Right lobe of liver (tissue), 6 donors: ENCODE results near the gene DRD1. TPM values are rescaled to one million over a fixed set of nuclear protein-coding genes. Genes with fewer than 3 reads are reported as not detected.

Source experiments
- ATAC-seq, 4 donors: fragments of 200-7000 bp; cut with Tn5 transposase; one replicate each; pipeline ENCODE4 v1.9.1; 2020; ENCODE audit warnings: mild to moderate bottlenecking in 4 of 4, moderate library complexity in 4 of 4
- DNase-seq, 3 donors: peaks; one replicate each; pipeline ENCODE4 v3.0.0-alpha.2; 2020
- H3K27ac ChIP-seq, 3 donors: fragments of 200-600 bp; one replicate each; pipeline ENCODE4 v1.8.0; 2022
- H3K27me3 ChIP-seq, 2 donors: fragments of 200-600 bp; one replicate each; pipeline ENCODE4 v1.8.0; 2022
- H3K36me3 ChIP-seq, 4 donors: fragments of 200-600 bp; sonication (generic) in 1 of 4; one replicate each; pipeline versions ENCODE4 v1.5.1 to v1.8.0; 2017 to 2022; ENCODE audit warnings: control low read depth in 1 of 4
- H3K4me1 ChIP-seq, 4 donors: fragments of 200-600 bp; sonication (generic) in 1 of 4; one replicate each; pipeline versions ENCODE4 v1.5.1 to v1.8.0; 2017 to 2022; ENCODE audit warnings: control low read depth in 1 of 4
- H3K4me3 ChIP-seq, 3 donors: fragments of 200-600 bp; one replicate each; pipeline ENCODE4 v1.8.0; 2022
- H3K9me3 ChIP-seq, 4 donors: fragments of 200-600 bp; sonication (generic) in 1 of 4; one replicate each; pipeline versions ENCODE4 v1.5.1 to v1.8.0; 2017 to 2022; ENCODE audit warnings: control low read depth in 1 of 4
- CTCF ChIP-seq, 4 donors: fragments of 200-600 bp in 3 of 4; fragments of 450-650 bp in 1 of 4; IDR thresholded peaks; one replicate each; pipeline versions ENCODE4 v1.5.1 to v1.8.0; 2016 to 2022; ENCODE audit warnings: antibody characterized with exemption in 4 of 4, mild to moderate bottlenecking in 2 of 4
- POLR2A ChIP-seq: fragments of 450-650 bp; IDR thresholded peaks from one replicate; pipeline ENCODE4 v1.6.1; 2017; ENCODE audit warnings: antibody characterized with exemption, mild to moderate bottlenecking
- WGBS: methylation state at CpG from one replicate; pipeline ENCODE4 v1.1.6; 2018; ENCODE audit warnings: low coverage, low lambda C conversion rate; ENCODE audit not compliant: insufficient coverage; ENCODE audit errors: missing lambda C conversion rate; 5-methylcytosine and 5-hydroxymethylcytosine counted together
- intact Hi-C, 2 donors: fragments of 100-400 bp; cut with DNase I; formaldehyde crosslinking; loops; one replicate each; pipeline versions ENCODE4 v1.11.2 to v1.14.1; 2022
- total RNA-seq, 6 experiments: library from RNA; depleted of rRNA in 2 of 6; stranded (reverse); fragments of >200 nt in 2 of 6; fragmentation: NEBNext Ultra II Directional in 3 of 6; extraction: Animal tissue kit (Norgen Biotek cat#: 25700) in 3 of 6; gene quantifications; one replicate each; pipeline versions ENCODE4 v1.1.0 to v1.2.4, GENCODE V29; 2016 to 2023
- donor health status: DM: no; HTN: yes; CAD: no.
- donor health status: DM: no; HTN: no; CAD: no.
- donor health status: DM: no; HTN: no; CAD: no.
- donor health status: DM: no; HTN: yes; CAD: no.
- donor health status: DM: no; HTN: yes; CAD: no.

The DRD1 gene
- total RNA-seq, 6 experiments from 2014 or later, result 0.06 to 0.18 (median 0.15) TPM; not detected in 3

- 33% methylated on average over 1 of the region's 6 CpGs for WGBS
- TF ChIP-seq POLR2A, result no peak
- no peak for TF ChIP-seq CTCF (IDR thresholded peaks at IDR 0.05)
Observed at GRCh38 chr5:175471628-175472027, 27.6 kb upstream of the DRD1 start.

GRCh38 chr5:175471196-175471595, 27.2 kb upstream of the DRD1 start:
- H3K36me3 ChIP-seq, result no peaks in the 10 kb centered on the region
- H3K4me1 ChIP-seq, result peaks cover 0 to 40% (median 16%) of the 10 kb centered on the region in 4 donors
- H3K9me3 ChIP-seq, result no peaks in the 10 kb centered on the region
- intact Hi-C loops, result no loop called here
- H3K27ac ChIP-seq, result no peak overlapping the region
- no peak overlapping the region for H3K4me3 ChIP-seq
- no peaks in the 10 kb centered on the region for H3K27me3 ChIP-seq
- no peak for ATAC-seq
- WGBS, result 96% methylated on average over 6 of the region's 6 CpGs
- TF ChIP-seq CTCF (IDR thresholded peaks at IDR 0.05), result no peak
- no peak for TF ChIP-seq POLR2A
- DNase-seq, result no peak

More at GRCh38 chr5:175471628-175472027, 27.6 kb upstream of the DRD1 start:
- ATAC-seq (no peak), DNase-seq (no peak)
- intact Hi-C loops, result no loop called here
- H3K9me3 ChIP-seq, result no peaks in the 10 kb centered on the region
- H3K27me3 ChIP-seq, result no peaks in the 10 kb centered on the region
- H3K36me3 ChIP-seq, result no peaks in the 10 kb centered on the region
- peaks cover 0 to 40% (median 18%) of the 10 kb centered on the region in 4 donors for H3K4me1 ChIP-seq
- H3K27ac ChIP-seq, result no peak overlapping the region
- H3K4me3 ChIP-seq, result no peak overlapping the region

- ATAC-seq, result no peak
- no peak for TF ChIP-seq CTCF (IDR thresholded peaks at IDR 0.05)
- no peak for TF ChIP-seq POLR2A
- H3K27ac ChIP-seq, result no peak overlapping the region
Observed at GRCh38 chr5:175470781-175471180, 26.8 kb upstream of the DRD1 start.

GRCh38 chr5:175469916-175470315, 25.9 kb upstream of the DRD1 start:
- H3K9me3 ChIP-seq, result no peaks in the 10 kb centered on the region
- WGBS, result no CpG with 5 or more reads among the region's 3 CpGs
- no peaks in the 10 kb centered on the region for H3K27me3 ChIP-seq
- DNase-seq, result no peak
- no peak overlapping the region for H3K27ac ChIP-seq
- no peak overlapping the region for H3K4me3 ChIP-seq
- ATAC-seq, result no peak
- peaks cover 0 to 36% (median 10%) of the 10 kb centered on the region in 4 donors for H3K4me1 ChIP-seq
- no peaks in the 10 kb centered on the region for H3K36me3 ChIP-seq
- intact Hi-C loops, result no loop called here
- no peak for TF ChIP-seq CTCF (IDR thresholded peaks at IDR 0.05)
- no peak for TF ChIP-seq POLR2A

More at GRCh38 chr5:175470781-175471180, 26.8 kb upstream of the DRD1 start:
- Histone ChIP-seq H3K4me3 (no peak overlapping the region), H3K36me3 (no peaks in the 10 kb centered on the region), H3K27me3 (no peaks in the 10 kb centered on the region), H3K9me3 (no peaks in the 10 kb centered on the region), H3K4me1 (peaks cover 0 to 39% (median 13%) of the 10 kb centered on the region in 4 donors)
- intact Hi-C loops, result no loop called here
- WGBS, result 74% methylated on average over 5 of the region's 5 CpGs
- DNase-seq, result no peak

- WGBS, result 100% methylated on average over 1 of the region's 1 CpG
- H3K4me3 ChIP-seq, result no peak overlapping the region
- TF ChIP-seq CTCF (IDR thresholded peaks at IDR 0.05) (no peak), POLR2A (no peak)
- H3K4me1 ChIP-seq, result peaks cover 0 to 27% (median 9%) of the 10 kb centered on the region in 4 donors
- H3K27ac ChIP-seq, result peak overlapping the region in 1 of 3 donors; percentile 54
- H3K9me3 ChIP-seq, result no peaks in the 10 kb centered on the region
- DNase-seq (no peak), ATAC-seq (no peak)
- H3K27me3 ChIP-seq, result no peaks in the 10 kb centered on the region
- H3K36me3 ChIP-seq, result no peaks in the 10 kb centered on the region
- intact Hi-C loops, result no loop called here
Observed at GRCh38 chr5:175468892-175469291, 24.9 kb upstream of the DRD1 start.
